Measurements from ENCODE around the gene TMEM147.

TMEM147 gene

GRCh38 chr19:35521124-35521743 lies 24.2 kb upstream of the TMEM147 start:
- no peak for DNase-seq

GRCh38 chr19:35522745-35523327 lies 22.6 kb upstream of the TMEM147 start:
- DNase-seq = no peak

GRCh38 chr19:35524181-35524837 lies 21.1 kb upstream of the TMEM147 start:
- no peak for DNase-seq

GRCh38 chr19:35525873-35526272 lies 19.6 kb upstream of the TMEM147 start:
- no peak for DNase-seq

GRCh38 chr19:35528218-35529038 lies 17.0 kb upstream of the TMEM147 start, which contains the start of gene SBSN:
Gene SBSN (minus strand): TSS chr19:35528311. CDS start chr19:35528281, 30 bp downstream.
- DNase-seq = no peak

GRCh38 chr19:35529241-35530218 lies 15.9 kb upstream of the TMEM147 start:
- DNase-seq = no peak

GRCh38 chr19:35531291-35531690 lies 14.1 kb upstream of the TMEM147 start:
- DNase-seq = no peak

GRCh38 chr19:35533201-35533821 lies 12.1 kb upstream of the TMEM147 start, which contains the start of gene GAPDHS:
Gene GAPDHS (plus strand): TSS chr19:35533456. CDS start chr19:35533528, 72 bp downstream.
- no peak for DNase-seq

- DNase-seq = no peak
Measured at GRCh38 chr19:35533822-35534392, 11.5 kb upstream of the TMEM147 start.

- no peak for DNase-seq
Measured at GRCh38 chr19:35534803-35535480, 10.5 kb upstream of the TMEM147 start.

- DNase-seq = no peak
Measured at GRCh38 chr19:35539314-35539713, 6.1 kb upstream of the TMEM147 start.

GRCh38 chr19:35539850-35540249 lies 5.6 kb upstream of the TMEM147 start:
- DNase-seq = no peak

GRCh38 chr19:35540356-35540927 lies 5.0 kb upstream of the TMEM147 start:
- no peak for DNase-seq

- no peak for DNase-seq
Measured at GRCh38 chr19:35542209-35542608, 3.2 kb upstream of the TMEM147 start.

- no peak for DNase-seq
Measured at GRCh38 chr19:35543280-35544109, 1.9 kb upstream of the TMEM147 start.

GRCh38 chr19:35544110-35544802 lies 1.2 kb upstream of the TMEM147 start:
- DNase-seq = no peak

- peak; percentile 51 to 54 for DNase-seq
Measured at GRCh38 chr19:35545855-35546381, 492 bp downstream of the TMEM147 start.

- no peak for DNase-seq
Measured at GRCh38 chr19:35546532-35546931, 1.1 kb downstream of the TMEM147 start.

Measured in activated CD4-positive, alpha-beta T cell treated with anti-CD3 and anti-CD28 coated beads, Interleukin-2, amount 50 U/mL, for 4 hours (primary cell).